H1 (cell line): ENCODE measurements around the gene C1D. TPM values are rescaled to one million over a fixed set of nuclear protein-coding genes. Genes with fewer than 3 reads are reported as not detected.

Source experiments
- CTCF ChIA-PET: fragments of 300-600 bp; sonication (Branson Sonifier 250); formaldehyde crosslinking; loops from one replicate; lab custom pipeline; 2021; ENCODE audit not compliant: partially characterized antibody; lab: Charles Lee
- POLR2A ChIA-PET: fragments of 300-600 bp; sonication (Branson Sonifier 250); formaldehyde crosslinking; loops from one replicate; lab custom pipeline; 2021; ENCODE audit warnings: inconsistent platforms; ENCODE audit not compliant: partially characterized antibody; lab: Charles Lee
- DNase-seq, 2 experiments: peaks; one replicate each; pipeline versions ENCODE4 v3.0.0 to v3.0.0-alpha.2; 2010 to 2022; ENCODE audit warnings: low spot score in 2 of 2, low read depth in 1 of 2, mixed read lengths in 1 of 2
- FAIRE-seq: peaks from 2 replicates; lab custom pipeline; 2011; peaks lifted over from hg19 to GRCh38; lab: Jason Lieb, UNC
- H2AFZ ChIP-seq: 2 replicates; pipeline ENCODE4 v1.8.1; 2012; ENCODE audit warnings: low read length, inconsistent platforms
- H2AK5ac ChIP-seq: 2 replicates; pipeline ENCODE4 v1.6.1; 2013; ENCODE audit warnings: low read depth, low read length
- H2BK120ac ChIP-seq: replicated peaks from 2 replicates; pipeline ENCODE3; 2013; ENCODE audit warnings: low read depth, low read length, inconsistent platforms
- H2BK12ac ChIP-seq: 2 replicates; pipeline ENCODE4 v1.6.1; 2013; ENCODE audit warnings: low read depth, low read length
- H2BK15ac ChIP-seq: 2 replicates; pipeline ENCODE4 v1.6.1; 2013; ENCODE audit warnings: low read length
- H2BK20ac ChIP-seq: 2 replicates; pipeline ENCODE4 v1.6.1; 2013; ENCODE audit warnings: low read length
- H2BK5ac ChIP-seq: 2 replicates; pipeline ENCODE4 v1.6.1; 2013; ENCODE audit warnings: low read depth, low read length
- H3K14ac ChIP-seq: 2 replicates; pipeline ENCODE4 v1.6.1; 2013; ENCODE audit warnings: inconsistent platforms; ENCODE audit not compliant: insufficient read length
- H3K18ac ChIP-seq: 2 replicates; pipeline ENCODE4 v1.6.1; 2013; ENCODE audit warnings: low read length; ENCODE audit errors: extremely low read depth
- H3K23ac ChIP-seq: 2 replicates; pipeline ENCODE4 v1.6.1; 2013; ENCODE audit warnings: inconsistent platforms; ENCODE audit not compliant: insufficient read length
- H3K23me2 ChIP-seq: 2 replicates; pipeline ENCODE4 v1.6.1; 2013; ENCODE audit warnings: low read depth, low read length
- H3K27ac ChIP-seq: 2 replicates; pipeline ENCODE4 v1.6.1; 2011; ENCODE audit warnings: low read depth, low read length, inconsistent platforms
- H3K27me3 ChIP-seq, 4 experiments: replicated peaks in 1 of 4; 1 replicate in 1 of 4; 2 replicates in 3 of 4; pipeline versions ENCODE4 v1.6.1 to v1.8.1; 2011 to 2013; ENCODE audit warnings: low read length in 3 of 4, mild to moderate bottlenecking in 3 of 4, inconsistent platforms in 2 of 4, mixed read lengths in 2 of 4, moderate library complexity in 1 of 4; ENCODE audit not compliant: control insufficient read depth in 3 of 4, insufficient read depth in 3 of 4; ENCODE audit errors: extremely low read depth in 1 of 4
- H3K36me3 ChIP-seq, 4 experiments: 2 replicates each; pipeline versions ENCODE4 v1.6.1 to v1.8.1; 2011 to 2013; ENCODE audit warnings: mild to moderate bottlenecking in 4 of 4, low read length in 3 of 4, moderate library complexity in 2 of 4, control low read depth in 1 of 4, inconsistent platforms in 1 of 4; ENCODE audit not compliant: insufficient read depth in 4 of 4, control insufficient read depth in 2 of 4
- H3K4ac ChIP-seq: replicated peaks from 2 replicates; pipeline ENCODE3; 2013; ENCODE audit warnings: low read length, low read depth, mixed read lengths, inconsistent platforms; ENCODE audit not compliant: insufficient read length
- H3K4me1 ChIP-seq, 4 experiments: replicated peaks in 1 of 4; 1 replicate in 1 of 4; 2 replicates in 3 of 4; pipeline versions ENCODE4 v1.6.1 to v1.8.1; 2011 to 2013; ENCODE audit warnings: low read length in 3 of 4, inconsistent platforms in 2 of 4, mixed read lengths in 1 of 4; ENCODE audit not compliant: insufficient read depth in 4 of 4, control insufficient read depth in 3 of 4
- H3K4me2 ChIP-seq, 2 experiments: 2 replicates each; pipeline versions ENCODE4 v1.6.1 to v1.8.1; 2011 to 2013; ENCODE audit warnings: low read depth in 2 of 2, low read length in 2 of 2, control low read depth in 1 of 2, inconsistent platforms in 1 of 2, mild to moderate bottlenecking in 1 of 2; ENCODE audit not compliant: insufficient read depth in 1 of 2
- H3K4me3 ChIP-seq, 4 experiments: fragments of 200-600, 300-600 bp in 1 of 4; sonication (generic), shearing (Covaris generic), sonication (Bioruptor Twin) in 1 of 4; 2 replicates each; pipeline versions ENCODE4 v1.5.1 to v1.8.1; 2011 to 2016; ENCODE audit warnings: low read length in 4 of 4, low read depth in 3 of 4, control low read depth in 2 of 4, inconsistent platforms in 2 of 4, mild to moderate bottlenecking in 2 of 4, mixed read lengths in 1 of 4, moderate library complexity in 1 of 4; ENCODE audit not compliant: insufficient read depth in 2 of 4; ENCODE audit errors: extremely low read depth in 1 of 4
- H3K56ac ChIP-seq: replicated peaks from 2 replicates; pipeline ENCODE3; 2013; ENCODE audit warnings: low read depth, mild to moderate bottlenecking, mixed read lengths, low read length, inconsistent platforms; ENCODE audit not compliant: insufficient read length
- H3K79me1 ChIP-seq: 2 replicates; pipeline ENCODE4 v1.6.1; 2013; ENCODE audit warnings: low read depth, low read length, control low read depth
- H3K79me2 ChIP-seq, 2 experiments: 2 replicates each; pipeline versions ENCODE4 v1.6.1 to v1.8.1; 2012 to 2013; ENCODE audit warnings: low read length in 2 of 2, mild to moderate bottlenecking in 2 of 2, inconsistent platforms in 1 of 2; ENCODE audit not compliant: insufficient read depth in 2 of 2, control insufficient read depth in 1 of 2
- H3K9ac ChIP-seq, 4 experiments: replicated peaks in 1 of 4; 1 replicate in 1 of 4; 2 replicates in 3 of 4; pipeline versions ENCODE4 v1.6.1 to v1.8.1; 2011 to 2013; ENCODE audit warnings: low read depth in 3 of 4, low read length in 3 of 4, control low read depth in 2 of 4, mild to moderate bottlenecking in 2 of 4, moderate library complexity in 2 of 4, inconsistent platforms in 1 of 4; ENCODE audit errors: extremely low read depth in 1 of 4
- H3K9me3 ChIP-seq, 2 experiments: 2 replicates each; pipeline versions ENCODE4 v1.6.1 to v1.8.1; 2012 to 2013; ENCODE audit warnings: mild to moderate bottlenecking in 2 of 2, moderate library complexity in 2 of 2, control low read depth in 1 of 2, inconsistent platforms in 1 of 2, low read depth in 1 of 2, low read length in 1 of 2, mixed read lengths in 1 of 2; ENCODE audit not compliant: insufficient read depth in 2 of 2
- H4K20me1 ChIP-seq, 2 experiments: replicated peaks in 1 of 2; 2 replicates each; pipeline versions ENCODE3 to v1.8.1; 2011 to 2013; ENCODE audit warnings: inconsistent platforms in 2 of 2, low read length in 2 of 2, mild to moderate bottlenecking in 1 of 2; ENCODE audit not compliant: insufficient read depth in 2 of 2, control insufficient read depth in 1 of 2
- H4K5ac ChIP-seq: 2 replicates; pipeline ENCODE4 v1.6.1; 2013; ENCODE audit warnings: low read length, low read depth, mixed read lengths, inconsistent platforms; ENCODE audit not compliant: insufficient read length
- H4K8ac ChIP-seq: 2 replicates; pipeline ENCODE4 v1.8.0; 2013; ENCODE audit warnings: mild to moderate bottlenecking, moderate library complexity, low read length, inconsistent platforms; ENCODE audit not compliant: insufficient read depth; ENCODE audit errors: extremely low read depth
- H4K91ac ChIP-seq: replicated peaks from 2 replicates; pipeline ENCODE3; 2013; ENCODE audit warnings: low read length, mixed read lengths, inconsistent platforms; ENCODE audit not compliant: insufficient read length
- BRCA1 ChIP-seq: IDR thresholded peaks from 2 replicates; pipeline ENCODE4 v1.6.1; 2012; ENCODE audit warnings: low read depth, low read length, improper control_type of control experiment
- WGBS, 2 experiments: shearing (Covaris generic) in 1 of 2; methylation state at CpG; one replicate each; pipeline versions ENCODE4 v1.1.6 to v1.1.7; 2013 to 2015; ENCODE audit warnings: low lambda C conversion rate in 2 of 2, mixed read lengths in 2 of 2, inconsistent platforms in 1 of 2, low coverage in 1 of 2, missing lambda C conversion rate in 1 of 2; ENCODE audit not compliant: insufficient replicate concordance in 2 of 2, insufficient coverage in 1 of 2, insufficient read length in 1 of 2; ENCODE audit errors: extremely low coverage in 1 of 2, missing lambda C conversion rate in 1 of 2; 5-methylcytosine and 5-hydroxymethylcytosine counted together
- polyA plus RNA-seq, 7 experiments: library from polyadenylated mRNA; depleted of rRNA in 3 of 7; stranded (reverse) in 5 of 7; unstranded in 2 of 7; fragments of >200 nt in 5 of 7; fragments of 200-250 nt in 2 of 7; gene quantifications; 1 replicate in 5 of 7; 2 replicates in 1 of 7; 4 replicates in 1 of 7; pipeline versions ENCODE4 v1.2.1 to v1.2.3, GENCODE V29; 2011 to 2013; ENCODE audit warnings: missing spikeins in 2 of 7, mixed read lengths in 2 of 7
- total RNA-seq: library from RNA; stranded (reverse); fragmentation: NEBNext Ultra II Directional; extraction: Animal tissue kit (Norgen Biotek cat#: 25700); gene quantifications from 2 replicates; pipeline ENCODE4 v1.2.1, GENCODE V29; 2021

The C1D gene
- total and polyA plus RNA-seq, 2 of the 8 experiments (the other 6 are each of a cell fraction or from before 2014, with no cell fraction given) = 17.5 to 24.1 TPM

- Histone ChIP-seq H3K4me2 (no peak overlapping the region), H3K14ac (no peak overlapping the region), H4K91ac (no peak overlapping the region), H3K9ac (no peak overlapping the region), H2BK20ac (no peak overlapping the region), H2BK12ac (no peak overlapping the region), H3K4me1 (no peaks in the 10 kb centered on the region), H3K23ac (no peak overlapping the region), H3K4ac (no peak overlapping the region), H3K9me3 (peaks cover 0 to 10% of the 10 kb centered on the region in 2 experiments; a peak in 2 of 4 replicates), H3K18ac (no peak overlapping the region), H3K36me3 (no peaks in the 10 kb centered on the region), H3K56ac (no peak overlapping the region), H4K5ac (no peak overlapping the region), H2BK120ac (no peak overlapping the region), H3K79me2 (no peaks in the 10 kb centered on the region), H2BK15ac (no peak overlapping the region), H3K23me2 (no peaks in the 10 kb centered on the region), H2AFZ (no peak overlapping the region), H3K4me3 (no peak overlapping the region), H2BK5ac (no peak overlapping the region), H3K79me1 (no peaks in the 10 kb centered on the region), H3K27me3 (peaks cover 0 to 1% (median 0%) of the 10 kb centered on the region in 4 experiments; a peak in 1 of 7 replicates), H3K27ac (no peak overlapping the region), H4K8ac (no peak overlapping the region), H2AK5ac (no peak overlapping the region), H4K20me1 (no peaks in the 10 kb centered on the region)
- FAIRE-seq (no peak), DNase-seq (no peak)
- 93% methylated on average over 2 of the region's 2 CpGs; no CpG with 5 or more reads in 1 of the 2 experiments for WGBS, 2 experiments
- POLR2A ChIA-PET = no interaction called here
- CTCF ChIA-PET = no interaction called here
- no peak for TF ChIP-seq BRCA1
These were observed 71.3 kb downstream of the C1D start for GRCh38 chr2:67991456-67991855.

Other genes with a start within 250 kb of the C1D start
- gene PNO1, start 94.9 kb upstream of the C1D start, total RNA-seq = 33.2 and 34.7 TPM in 2 replicates
- 15.4 and 18.6 TPM in 2 replicates for gene PNO1, start 94.9 kb upstream of the C1D start, polyA plus RNA-seq (2011; rRNA removed)
- 82.1 and 85.1 TPM in 2 replicates for gene PPP3R1, start 189.5 kb upstream of the C1D start, total RNA-seq
- 5.5 and 9.3 TPM in 2 replicates for gene PPP3R1, start 189.5 kb upstream of the C1D start, polyA plus RNA-seq (2011; rRNA removed)